HepG2 (cell line): Measurements from ENCODE around the gene MIS18A.

Experiments used
- CREB3 ChIP-seq: sonication (generic); formaldehyde crosslinking; IDR thresholded peaks from 2 replicates; pipeline ENCODE4 v1.5.0; 2020; ENCODE audit warnings: missing genetic modification reagents
- CTCF ChIP-seq: sonication (generic); formaldehyde crosslinking; IDR thresholded peaks from 2 replicates; pipeline ENCODE4 v1.5.0; 2020; ENCODE audit warnings: mild to moderate bottlenecking, missing genetic modification reagents, moderate library complexity
- GABPA ChIP-seq, 2 experiments: IDR thresholded peaks; 2 replicates each; pipeline ENCODE4 v1.6.1; 2011 to 2016; ENCODE audit warnings: low read depth in 2 of 2, low read length in 1 of 2, missing biosample characterization in 1 of 2, missing genetic modification characterization in 1 of 2
- KLF15 ChIP-seq: sonication (generic); formaldehyde crosslinking; IDR thresholded peaks from 2 replicates; pipeline ENCODE4 v1.8.1; 2023; ENCODE audit warnings: borderline replicate concordance, mild to moderate bottlenecking, inconsistent platforms, missing genetic modification reagents, mixed read lengths
- MAX ChIP-seq: IDR thresholded peaks from 2 replicates; pipeline ENCODE4 v1.6.1; 2012; ENCODE audit warnings: inconsistent platforms
- NKX3-1 ChIP-seq: sonication (generic); formaldehyde crosslinking; IDR thresholded peaks from 2 replicates; pipeline ENCODE4 v1.5.0; 2020; ENCODE audit warnings: missing genetic modification reagents
- POLR2A ChIP-seq, 2 experiments: IDR thresholded peaks; 2 replicates each; pipeline ENCODE4 v1.6.1; 2011; ENCODE audit warnings: low read depth in 2 of 2, low read length in 2 of 2, mild to moderate bottlenecking in 1 of 2, moderate library complexity in 1 of 2; ENCODE audit not compliant: insufficient read depth in 1 of 2
- POLR2AphosphoS5 ChIP-seq: IDR thresholded peaks from 2 replicates; pipeline ENCODE4 v1.6.1; 2012; ENCODE audit warnings: low read depth, low read length
- TAF1 ChIP-seq: sonication (generic); formaldehyde crosslinking; IDR thresholded peaks from 2 replicates; pipeline ENCODE4 v1.4.0; 2020; ENCODE audit warnings: missing genetic modification reagents

- TF ChIP-seq NKX3-1 (CRISPR knock-in tag) (no peak), TAF1 (CRISPR knock-in tag) (no peak), MAX (no peak), KLF15 (CRISPR knock-in tag) (no peak), CTCF (CRISPR knock-in tag) (no peak), POLR2AphosphoS5 (no peak), CREB3 (no peak), POLR2A (IDR thresholded peaks at IDR 0.05; ENCODE audit: insufficient read depth in 1 of 2, low read depth in 2 of 2, low read length in 2 of 2) (no peak), GABPA (IDR thresholded peaks at IDR 0.05; ENCODE audit: low read depth, low read length) (no peak), GABPA (CRISPR knock-in tag; IDR thresholded peaks at IDR 0.05; ENCODE audit: low read depth) (no peak)
Measured at GRCh38 chr21:32316361-32317215, 37.7 kb upstream of the MIS18A start.
